Left renal pelvis (tissue), 4 donors: Measurements from ENCODE around the gene BCL2A1. TPM values are rescaled to one million over a fixed set of nuclear protein-coding genes. Genes with fewer than 3 reads are reported as not detected.
"Not testable (repeated sequence)": the region's sequence is repeated elsewhere in the genome, so short reads cannot be mapped to it uniquely, and the experiment has no call there.

Experiments used
- DNase-seq, 4 donors: peaks; one replicate each; pipeline ENCODE4 v3.0.0-alpha.2; 2013; ENCODE audit warnings: low read depth in 4 of 4, low spot score in 3 of 4
- polyA plus RNA-seq, 4 donors: library from polyadenylated mRNA; unstranded; fragments of 120-200 nt; gene quantifications; one replicate each; pipeline ENCODE4 v1.2.1, GENCODE V29; 2013; ENCODE audit not compliant: insufficient read length in 4 of 4

BCL2A1 gene
- polyA plus RNA-seq, 4 donors, result 0.21 to 6.3 (median 0.23) TPM; not detected in 1

DNA sequence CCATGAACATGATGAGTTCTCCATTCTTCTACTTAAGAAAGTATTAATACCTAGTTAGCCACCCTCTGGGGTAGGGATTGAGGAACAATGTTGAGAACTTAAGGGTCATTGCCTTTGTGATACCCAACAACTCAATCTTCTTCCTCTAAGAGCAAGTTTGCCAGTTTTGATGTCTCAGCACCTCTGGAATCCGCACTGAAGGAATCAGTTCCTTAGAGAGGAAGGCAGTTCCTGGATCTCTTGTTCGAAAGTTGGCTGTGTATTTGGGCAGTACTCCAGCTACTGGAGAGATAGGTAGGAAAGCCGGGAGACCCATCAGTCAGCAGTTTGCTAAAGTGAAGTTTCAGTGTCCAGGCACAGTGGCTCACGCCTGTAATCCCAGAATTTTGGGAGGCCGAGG, 38.5 kb downstream of the BCL2A1 start:
- no peak for DNase-seq

DNA sequence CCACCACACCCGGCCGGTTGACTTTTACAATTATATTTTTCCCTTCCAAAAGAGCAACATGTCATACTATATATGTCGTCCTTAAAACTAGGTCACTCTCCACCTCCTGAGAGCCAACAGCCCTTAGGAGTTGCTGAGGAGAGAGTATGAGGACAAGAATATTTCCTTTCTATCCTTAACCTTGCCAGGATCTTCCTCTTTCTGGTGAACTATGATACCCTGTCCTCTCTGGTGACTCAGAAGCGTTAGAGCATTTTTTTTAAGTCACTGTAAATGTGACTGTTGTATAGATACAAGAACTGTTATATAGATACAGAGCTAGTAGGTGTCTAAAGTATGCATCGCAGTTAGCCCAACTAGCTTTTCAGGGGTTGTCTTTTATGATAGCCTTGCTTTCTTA, 40.5 kb downstream of the BCL2A1 start:
- no peak for DNase-seq

DNA sequence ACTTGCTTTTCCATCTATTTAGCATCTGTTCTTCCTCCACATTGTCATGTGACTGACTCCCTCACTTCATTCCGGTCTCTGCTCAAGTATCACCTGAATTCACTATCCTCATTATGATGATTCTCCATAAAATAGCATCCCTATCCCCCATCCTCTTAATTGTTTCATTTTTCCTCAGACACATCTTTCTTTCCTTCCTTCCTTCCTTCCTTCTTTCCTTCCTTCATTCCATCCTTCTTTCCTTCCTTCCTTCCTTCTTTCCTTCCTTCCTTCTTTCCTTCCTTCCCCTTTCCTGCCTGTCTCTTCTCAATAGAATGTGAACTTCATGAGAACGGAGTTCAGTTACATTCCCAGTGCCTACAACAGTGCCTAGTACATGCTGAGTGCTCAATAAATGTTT, 41.6 kb downstream of the BCL2A1 start:
- no peak for DNase-seq

DNA sequence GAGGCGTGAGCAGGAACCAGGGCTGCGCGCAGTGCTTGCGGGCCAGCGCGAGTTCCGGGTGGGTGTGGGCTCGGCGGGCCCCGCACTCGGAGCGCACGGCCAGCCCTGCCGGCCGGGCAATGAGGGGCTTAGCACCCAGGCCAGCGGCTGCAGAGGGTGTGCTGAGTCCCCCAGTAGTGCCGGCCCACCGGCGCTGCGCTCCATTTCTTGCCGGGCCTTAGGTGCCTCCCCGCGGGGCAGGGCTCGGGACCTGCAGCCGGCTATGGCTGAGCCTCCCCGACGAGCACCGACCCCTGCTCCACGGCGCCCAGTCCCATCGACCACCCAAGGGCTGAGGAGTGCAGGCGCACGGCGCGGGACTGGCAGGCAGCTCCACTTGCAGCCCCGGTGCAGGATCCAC, 44.9 kb downstream of the BCL2A1 start:
- not testable (repeated sequence) for DNase-seq

DNA sequence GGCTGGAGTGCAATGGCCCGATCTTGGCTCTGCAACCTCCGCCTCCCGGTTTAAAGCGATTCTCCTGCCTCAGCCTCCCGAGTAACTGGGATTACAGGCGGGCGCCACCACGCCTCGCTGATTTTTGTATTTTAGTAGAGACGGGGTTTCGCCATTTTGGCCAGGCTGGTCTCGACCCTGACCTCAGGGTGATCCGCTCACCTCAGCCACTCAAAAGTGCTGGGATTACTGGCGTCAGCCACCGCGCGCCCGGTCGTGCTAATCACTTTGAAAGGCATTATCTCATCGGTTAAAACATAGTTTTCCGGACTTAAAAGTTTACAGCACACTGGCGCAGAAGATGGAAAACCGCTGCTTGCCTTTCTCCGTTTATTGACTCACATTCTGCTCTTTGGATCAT, 46.6 kb downstream of the BCL2A1 start:
- no peak for DNase-seq

DNA sequence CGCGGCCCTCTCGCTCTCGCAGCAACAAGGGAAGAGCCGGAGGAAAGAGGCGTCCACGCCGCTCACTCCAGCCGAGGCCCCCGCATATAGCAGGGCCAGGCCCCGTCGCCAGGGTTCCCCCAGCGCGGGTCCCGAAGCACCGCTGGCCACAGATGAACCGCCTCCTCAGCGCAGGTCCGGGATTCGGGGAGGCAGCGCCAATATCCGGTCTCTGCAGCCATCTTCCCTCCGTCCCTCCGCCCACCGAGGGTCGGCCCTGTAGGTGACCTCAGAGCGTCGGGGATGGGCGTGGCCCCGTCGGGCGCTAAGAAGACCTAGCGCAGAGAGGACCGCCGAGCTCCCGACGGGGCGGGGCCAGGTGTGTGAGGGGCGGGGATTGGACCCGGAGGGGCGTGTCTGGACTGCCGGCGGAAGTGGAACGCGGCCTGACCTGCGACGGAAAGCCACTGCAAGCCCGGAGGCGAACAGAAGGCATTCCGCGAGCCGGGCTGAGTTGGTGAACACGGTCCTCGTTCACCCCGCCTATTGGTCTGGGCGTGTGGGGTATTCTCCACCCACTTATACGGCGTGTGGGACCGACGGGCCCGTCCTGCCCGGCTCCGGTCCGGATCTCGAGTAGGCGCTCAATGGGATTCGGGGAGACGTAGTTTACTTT, 47.4 kb downstream of the BCL2A1 start:
- peak; percentile 88 to 93 (median 91) for DNase-seq

DNA sequence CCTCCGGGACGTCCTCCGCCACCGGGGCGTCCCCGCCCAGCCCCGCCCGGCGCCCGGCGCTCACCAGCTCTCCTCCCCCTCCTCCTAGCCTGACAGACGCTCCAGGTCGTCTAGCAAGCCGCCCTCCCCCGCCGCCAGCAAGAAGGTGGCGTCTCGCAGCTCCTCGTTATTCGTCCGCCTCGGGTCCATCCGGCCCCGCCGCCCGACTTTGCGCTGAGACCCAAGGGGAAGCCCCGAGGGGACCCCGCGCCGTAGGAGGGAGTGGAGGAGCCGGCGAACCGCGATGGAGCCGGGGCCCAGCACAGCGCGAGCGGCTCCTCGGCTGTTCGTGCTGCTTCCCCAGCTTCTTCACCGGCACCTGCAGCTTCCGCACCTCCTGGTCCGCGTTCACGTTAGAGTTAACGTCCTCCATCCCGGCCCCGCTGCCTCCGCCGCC, 47.9 kb downstream of the BCL2A1 start:
- peak in 3 of 4 donors; percentile 37 to 48 (median 38) for DNase-seq

DNA sequence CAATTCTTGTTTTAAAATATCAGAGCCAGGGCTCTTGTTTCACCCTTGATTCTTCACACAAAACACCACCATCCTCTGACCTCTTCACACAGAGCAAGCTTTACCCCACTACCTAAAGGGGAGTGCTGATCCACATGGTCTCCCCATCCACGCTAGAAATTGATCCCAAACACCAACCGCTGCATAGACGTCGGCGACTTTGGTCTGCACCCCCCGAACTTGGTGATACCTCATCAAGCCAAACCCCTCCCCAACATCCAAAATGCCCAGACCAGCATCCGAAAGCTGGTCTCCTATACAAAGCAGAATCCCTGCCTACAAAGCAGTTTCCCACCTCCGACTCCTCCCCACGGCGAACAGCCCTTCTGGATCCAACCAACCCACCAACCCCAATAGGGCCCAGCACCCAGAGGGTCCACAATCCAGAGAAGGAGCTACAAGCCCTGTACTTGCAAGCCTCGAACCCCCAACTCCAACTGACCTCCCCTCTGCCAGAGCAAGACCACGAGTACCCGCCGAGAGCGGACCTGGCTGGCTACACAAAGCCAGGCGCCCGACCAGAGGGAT, 48.4 kb downstream of the BCL2A1 start:
- peak in 1 of 4 donors; percentile 14 for DNase-seq

DNA sequence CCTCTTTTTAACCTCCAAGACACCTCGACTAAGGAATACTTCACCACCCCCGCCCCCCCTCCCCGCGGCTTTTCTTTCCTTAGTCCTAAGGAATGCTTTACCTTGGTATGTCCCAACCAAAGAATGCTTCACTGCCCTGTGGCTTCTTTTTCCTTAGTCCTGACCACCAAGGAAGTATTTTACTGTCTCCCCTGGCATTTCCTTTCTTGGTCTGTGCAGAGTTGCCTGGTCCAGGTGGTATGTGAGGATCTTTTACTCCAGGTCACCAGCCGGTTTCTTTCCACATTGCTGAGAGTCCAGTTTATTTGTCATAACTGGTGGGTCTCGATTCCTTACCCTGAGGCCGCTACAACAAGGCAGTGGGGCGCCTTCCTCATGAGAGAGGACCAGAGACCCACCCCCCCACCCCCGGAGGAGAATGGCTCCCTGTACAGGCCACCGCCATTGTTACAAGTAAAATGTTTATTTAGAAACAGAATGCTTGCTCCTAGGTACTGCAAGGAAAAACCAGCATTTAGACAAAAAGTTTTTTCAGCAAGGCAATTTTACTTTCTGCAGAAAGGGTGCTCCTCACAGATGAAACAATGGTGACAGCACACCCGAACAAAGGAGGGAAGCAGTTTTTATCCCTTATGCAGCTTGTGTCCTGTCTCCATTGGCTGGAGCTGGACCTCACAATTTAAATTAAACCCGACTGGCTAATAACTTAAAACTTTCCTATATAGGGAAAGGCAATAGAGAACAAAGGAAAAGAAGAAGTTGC, 51.1 kb downstream of the BCL2A1 start:
- no peak for DNase-seq

DNA sequence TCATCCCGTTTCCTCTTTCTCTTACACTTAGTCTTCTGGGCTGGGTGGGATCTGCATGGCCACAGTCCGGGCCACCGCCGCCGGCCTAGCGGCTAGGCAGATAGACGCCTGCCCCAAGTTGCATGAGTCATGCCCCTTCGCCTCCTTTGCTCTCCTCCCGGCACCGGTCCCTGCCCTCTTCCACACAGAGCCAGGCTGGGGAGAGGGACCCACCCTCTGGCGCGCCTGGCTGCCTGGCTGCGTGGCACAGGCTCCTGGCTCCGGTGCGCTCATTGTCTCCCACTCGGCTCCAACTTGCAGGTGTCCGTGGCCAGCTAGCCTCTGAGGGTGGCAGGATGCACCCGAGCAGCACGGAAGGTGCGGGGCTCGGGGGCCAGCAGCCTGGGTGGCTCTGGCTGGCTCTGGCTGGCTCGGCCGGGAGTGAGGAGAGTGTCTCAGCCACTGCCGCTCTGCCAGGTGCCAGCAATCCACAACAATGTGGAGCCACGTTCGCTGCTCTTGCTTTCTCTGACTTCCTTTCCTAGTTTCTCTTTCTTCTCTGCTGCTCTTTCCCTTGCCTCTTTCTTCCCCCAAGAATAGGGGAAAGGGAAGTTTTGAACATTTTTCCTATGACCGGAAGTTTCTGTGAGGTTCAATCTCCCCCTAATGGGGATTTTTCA, 51.8 kb downstream of the BCL2A1 start:
- no peak for DNase-seq

DNA sequence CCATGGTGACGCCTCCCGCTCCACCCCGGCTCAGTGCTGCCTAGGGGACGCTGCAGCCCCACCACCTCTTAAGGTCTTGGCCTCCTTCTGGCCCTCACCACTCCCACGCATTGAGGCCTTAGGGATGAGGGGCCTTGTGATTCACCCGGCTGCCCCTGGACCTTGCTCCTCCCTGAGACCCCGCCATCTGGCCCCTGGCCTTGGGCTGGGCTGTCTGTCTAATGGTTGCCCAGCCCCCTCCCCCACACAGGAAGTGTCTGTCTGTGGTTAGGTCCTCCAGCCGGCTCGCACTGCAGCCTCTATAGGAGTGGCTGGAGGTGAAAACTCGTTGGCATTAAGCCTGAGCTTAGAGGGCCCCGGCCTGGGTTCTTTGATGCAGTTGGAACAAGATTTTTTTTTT, 52.7 kb downstream of the BCL2A1 start:
- no peak for DNase-seq

DNA sequence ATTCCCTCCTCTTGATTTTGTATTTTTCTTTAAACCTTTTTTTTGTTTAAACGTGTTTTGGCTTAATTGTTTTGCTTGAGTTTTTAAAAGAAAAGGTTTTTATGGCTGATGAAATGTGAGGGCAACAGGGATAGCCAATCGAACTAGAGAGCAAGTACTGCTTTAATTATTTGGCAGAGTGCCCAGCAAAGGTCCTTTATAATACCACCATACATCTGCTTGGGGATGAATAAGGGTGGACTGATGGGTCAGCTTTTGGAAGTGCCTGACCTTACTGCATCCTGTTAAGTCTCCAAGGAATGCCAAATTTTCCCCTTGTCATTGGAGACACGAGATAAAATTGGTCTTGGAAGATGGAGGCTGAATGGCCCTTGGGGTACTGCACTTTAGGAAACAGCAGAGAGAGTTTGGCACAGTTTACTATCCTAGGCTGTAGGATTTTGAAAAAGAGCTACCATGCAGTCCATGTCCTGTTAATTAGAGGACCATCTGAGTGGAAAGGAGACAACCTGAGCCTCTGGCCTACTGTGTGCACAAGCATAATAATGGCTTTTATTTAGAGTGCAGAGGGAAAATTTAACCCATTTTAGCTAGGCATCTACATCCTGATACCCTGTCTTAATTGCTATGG, 54.4 kb downstream of the BCL2A1 start:
- no peak for DNase-seq

DNA sequence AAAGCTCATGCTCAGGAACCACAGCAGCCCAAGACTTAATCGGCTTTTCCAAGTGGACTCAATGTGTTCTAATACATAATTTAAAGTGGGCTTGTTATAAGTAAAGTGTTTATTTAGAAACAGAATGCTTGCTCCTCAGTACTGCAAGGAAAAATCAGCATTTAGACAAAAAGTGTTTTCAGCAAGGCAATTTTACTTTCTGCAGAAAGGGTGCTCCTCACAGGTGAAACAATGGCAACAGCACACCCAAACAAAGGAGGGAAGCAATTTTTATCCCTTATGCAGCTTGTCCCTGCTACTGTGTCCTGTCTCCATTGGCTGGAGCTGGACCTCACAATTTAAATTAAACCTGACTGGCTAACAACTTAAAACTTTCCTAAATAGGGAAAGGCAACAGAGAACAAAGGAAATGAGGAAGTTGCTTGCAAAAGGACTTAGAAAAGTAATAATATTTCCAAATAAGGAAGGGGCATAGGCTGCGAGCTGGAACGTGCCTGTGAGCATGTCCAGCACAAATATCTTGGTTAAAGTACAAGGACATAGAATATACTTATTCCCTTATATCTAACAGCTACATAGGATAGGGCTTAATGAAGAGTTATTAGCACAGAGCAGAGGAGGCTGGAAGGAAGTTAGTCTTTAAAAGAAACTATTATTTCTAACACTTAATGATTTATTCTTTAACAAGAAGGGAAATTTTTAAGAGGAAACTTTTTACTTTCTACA, 55.1 kb downstream of the BCL2A1 start:
- not testable (repeated sequence) for DNase-seq

DNA sequence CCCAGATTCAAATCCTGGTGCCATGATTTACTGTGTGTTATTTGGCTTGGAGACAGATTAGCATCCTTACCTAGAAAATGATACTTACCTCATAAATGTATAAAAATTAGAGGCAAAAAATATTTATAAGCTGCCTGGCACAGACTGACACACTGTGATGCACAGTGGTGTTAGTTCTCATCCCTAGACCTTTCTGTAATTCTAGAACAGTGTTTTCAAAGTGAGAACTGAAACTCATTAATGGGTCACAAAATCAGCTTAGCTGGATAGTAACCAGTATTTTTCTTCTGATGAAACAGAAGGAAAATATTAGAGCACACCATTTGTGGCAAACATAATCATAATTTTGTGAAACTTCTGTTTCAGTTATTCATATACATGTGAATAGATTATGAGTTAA, 56.3 kb downstream of the BCL2A1 start:
- DNase-seq, result no peak

Other genes with a start within 250 kb of the BCL2A1 start
- 10 to 100 TPM; 10.4 to 40.3 (median 36.7) TPM for gene MTHFS, start 74.2 kb downstream of the BCL2A1 start, polyA plus RNA-seq
- 100 to 1,000 TPM in 3 of 4 donors, 10 to 100 TPM in 1; 95.6 to 130 (median 115) TPM for gene ZFAND6, start 88.5 kb upstream of the BCL2A1 start, polyA plus RNA-seq
- 10 to 100 TPM; 13.3 to 43.6 (median 29.6) TPM for gene FAH, start 181.8 kb upstream of the BCL2A1 start, polyA plus RNA-seq